Stimulated activated CD8-positive, alpha-beta memory T cell treated with anti-CD3 and anti-CD28 coated beads, Interleukin-7, amount 100 ng/mL, for 24 hours (primary cell): ENCODE results near the gene GATA6.
"Not testable (repeated sequence)": the region's sequence is repeated elsewhere in the genome, so short reads cannot be mapped to it uniquely, and the experiment has no call there.

Experiments used
- DNase-seq: peaks from one replicate; pipeline ENCODE4 v3.0.0-alpha.2; 2020; ENCODE audit warnings: low read depth

Gene GATA6

DNA sequence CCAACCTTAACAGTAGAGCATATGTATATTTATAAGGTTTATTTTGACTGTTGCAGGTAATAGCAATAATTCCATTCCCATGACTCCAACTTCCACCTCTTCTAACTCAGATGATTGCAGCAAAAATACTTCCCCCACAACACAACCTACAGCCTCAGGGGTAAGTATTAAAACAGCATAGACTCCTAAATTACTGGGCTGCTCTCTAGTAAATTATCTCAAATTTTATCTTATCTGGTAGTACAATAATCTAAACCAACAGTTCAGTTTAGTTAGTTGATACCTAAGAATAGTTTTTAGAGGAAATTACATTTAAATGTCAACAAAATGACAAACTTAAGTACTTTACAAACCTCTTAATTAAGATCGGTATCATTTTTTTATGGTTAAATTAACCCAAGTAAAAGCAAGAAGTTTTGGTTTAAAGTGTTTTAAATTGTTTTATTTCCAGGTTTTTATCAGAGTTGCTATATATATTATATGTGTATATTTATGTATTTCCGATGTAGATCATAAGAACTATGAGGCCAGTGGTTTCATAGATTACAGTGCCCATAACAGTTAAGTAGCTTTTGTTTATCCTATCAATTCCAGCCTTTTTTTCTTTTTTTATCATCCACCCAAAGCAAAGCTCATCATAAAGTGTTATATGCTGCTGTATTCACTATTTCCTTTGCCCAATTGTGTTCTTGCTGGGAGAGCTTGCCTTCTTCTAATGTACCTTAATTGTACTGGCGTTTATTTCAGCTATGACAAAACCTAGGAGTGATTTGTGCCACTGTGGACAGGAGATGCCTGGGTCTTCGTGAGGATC is 13.7 kb downstream of the GATA6 start:
- DNase-seq, result no peak

- DNase-seq, result no peak
Observed at GRCh38 chr18:22183698-22184170, 14.3 kb downstream of the GATA6 start.

- DNase-seq, result not testable (repeated sequence)
Observed at GRCh38 chr18:22184573-22184972, 15.2 kb downstream of the GATA6 start.

GRCh38 chr18:22185273-22185672 is 15.9 kb downstream of the GATA6 start:
- DNase-seq, result no peak

- no peak for DNase-seq
Observed at GRCh38 chr18:22185771-22186386, 16.5 kb downstream of the GATA6 start.

DNA sequence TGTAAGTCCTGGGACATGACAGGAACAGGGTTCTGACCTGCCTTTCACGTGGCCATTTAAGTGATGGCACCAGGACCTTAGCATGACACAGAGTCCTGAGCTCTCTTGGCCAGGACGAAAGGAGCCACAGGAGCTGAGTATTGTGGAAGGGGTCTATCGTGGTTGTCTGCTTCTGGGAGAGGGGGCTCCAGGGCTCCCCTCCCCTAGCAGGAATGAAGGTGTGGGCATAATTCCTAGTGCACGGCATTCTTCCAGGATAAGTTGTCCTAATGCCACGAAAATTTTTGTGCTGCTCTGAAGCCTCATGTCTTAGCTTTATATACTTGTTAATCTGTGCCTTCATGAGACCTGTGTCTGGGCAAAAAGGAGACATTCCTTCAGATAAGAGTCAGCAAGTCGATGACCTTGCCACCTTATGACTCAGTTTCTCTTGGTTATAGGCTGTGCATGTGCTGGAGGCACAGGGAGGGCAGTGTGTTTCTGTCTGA is 17.1 kb downstream of the GATA6 start:
- no peak for DNase-seq

- no peak for DNase-seq
Observed at GRCh38 chr18:22188559-22189267, 19.3 kb downstream of the GATA6 start.

- DNase-seq, result no peak
Observed at GRCh38 chr18:22189449-22190166, 20.2 kb downstream of the GATA6 start.

DNA sequence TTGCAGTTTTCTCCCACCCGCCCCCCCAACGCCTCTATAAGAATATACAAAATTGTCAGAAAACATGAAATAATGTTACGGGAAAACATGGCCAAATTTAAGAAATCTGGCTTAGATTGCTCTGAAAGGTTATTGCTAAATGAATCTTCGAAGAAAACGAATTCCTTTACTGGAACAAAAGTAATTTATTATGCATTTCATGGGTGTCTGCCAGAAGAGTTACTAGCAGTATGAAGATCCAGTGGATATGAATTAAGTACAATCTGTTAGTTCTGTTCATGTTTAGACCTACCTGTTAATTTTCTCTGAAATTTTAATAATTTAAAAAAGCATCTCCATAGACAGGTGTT is 21.9 kb downstream of the GATA6 start:
- DNase-seq, result no peak

DNA sequence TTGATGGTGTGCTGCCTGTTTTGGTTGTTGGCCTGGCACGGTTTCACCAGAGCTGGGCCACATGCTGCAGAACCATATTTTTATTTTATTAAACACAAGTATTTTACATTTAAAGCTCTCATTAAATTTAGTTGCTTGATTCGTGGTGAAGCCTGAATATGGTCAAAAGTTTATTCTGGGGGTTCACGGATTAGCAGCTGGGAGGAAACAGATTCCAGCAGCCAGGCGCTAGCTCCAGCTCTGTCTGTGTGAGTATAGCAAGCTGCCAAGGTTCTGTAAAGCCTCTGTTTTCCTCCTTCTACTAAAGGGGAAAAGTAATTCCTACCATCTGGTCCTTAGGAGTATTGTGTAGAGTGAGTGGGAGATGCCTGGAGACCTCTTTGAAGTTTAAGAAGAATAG is 22.5 kb downstream of the GATA6 start:
- no peak for DNase-seq

- DNase-seq, result no peak
Observed at GRCh38 chr18:22193466-22193865, 24.1 kb downstream of the GATA6 start.

DNA sequence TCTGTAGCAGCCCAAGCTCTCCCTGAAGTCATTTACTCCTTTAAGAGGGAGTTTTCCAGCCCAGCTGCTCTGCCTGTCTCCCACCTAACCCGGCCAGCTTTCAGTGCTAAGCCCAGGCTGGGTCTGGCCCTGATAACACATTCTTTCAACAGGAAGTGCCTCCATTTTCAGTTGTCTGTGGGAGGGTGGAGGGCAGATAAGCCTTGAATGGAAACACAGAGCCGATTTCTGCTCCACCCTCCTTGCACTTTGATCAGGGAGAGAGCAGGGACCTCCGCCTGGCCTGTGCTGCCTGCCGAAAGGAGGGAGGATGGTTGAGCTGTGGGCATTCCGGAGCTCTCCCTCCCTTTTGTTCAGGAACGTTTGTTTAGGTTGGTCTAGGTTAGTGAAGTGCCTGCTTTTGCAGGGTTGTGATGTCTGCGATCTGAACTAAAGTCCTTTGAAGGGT is 24.8 kb downstream of the GATA6 start:
- DNase-seq, result no peak

DNA sequence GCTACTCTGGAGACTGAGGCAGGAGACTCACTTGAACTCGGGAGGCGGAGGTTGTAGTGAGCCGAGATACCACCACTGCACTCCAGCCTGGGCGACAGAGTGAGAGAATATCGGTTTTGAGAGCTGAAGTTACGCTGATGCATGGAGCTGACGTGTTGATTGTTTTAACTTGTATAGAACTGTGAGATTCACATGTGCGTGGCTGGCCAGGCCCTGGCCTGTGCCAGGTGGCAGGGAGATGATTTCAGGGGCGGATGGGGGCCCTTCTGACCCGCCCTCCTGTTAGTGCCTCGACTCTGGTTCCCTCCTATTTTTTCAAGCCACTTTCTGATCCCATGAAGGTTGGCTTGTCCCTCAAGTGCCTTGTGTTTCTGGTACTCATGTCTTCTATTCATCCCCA is 25.7 kb downstream of the GATA6 start:
- DNase-seq, result no peak

- not testable (repeated sequence) for DNase-seq
Observed at GRCh38 chr18:22196943-22197342, 27.6 kb downstream of the GATA6 start.

GRCh38 chr18:22197668-22198067 is 28.3 kb downstream of the GATA6 start:
- no peak for DNase-seq

GRCh38 chr18:22198163-22198562 is 28.8 kb downstream of the GATA6 start:
- DNase-seq, result no peak

GRCh38 chr18:22199005-22199404 is 29.6 kb downstream of the GATA6 start:
- DNase-seq, result no peak

- DNase-seq, result no peak
Observed at GRCh38 chr18:22200611-22201225, 31.3 kb downstream of the GATA6 start.

DNA sequence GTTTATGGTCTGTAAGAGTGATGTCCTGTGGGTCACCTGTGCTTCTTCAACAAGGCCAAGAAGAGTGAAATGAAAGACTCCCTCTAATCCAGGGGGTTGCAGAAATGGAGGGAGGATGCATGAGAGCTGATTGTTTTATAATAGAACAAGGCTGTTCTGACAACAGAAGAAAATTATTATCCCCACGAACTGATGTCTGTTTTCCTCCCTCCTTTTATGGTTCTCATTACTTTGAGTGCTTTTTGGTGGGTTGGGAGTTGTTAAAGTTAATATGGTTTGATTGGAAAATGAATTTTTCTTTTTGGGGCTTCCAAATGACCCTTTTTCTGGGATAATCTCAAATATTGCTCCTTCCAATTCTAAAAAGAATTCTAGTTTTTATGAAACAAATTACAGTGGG is 33.6 kb downstream of the GATA6 start:
- DNase-seq, result no peak

GRCh38 chr18:22203536-22204213 is 34.3 kb downstream of the GATA6 start:
- DNase-seq, result no peak

GRCh38 chr18:22204214-22204536 is 34.8 kb downstream of the GATA6 start:
- DNase-seq, result no peak
